Small intestine (tissue), 7 donors: ENCODE results near the gene TMOD1. TPM values are rescaled to one million over a fixed set of nuclear protein-coding genes. Genes with fewer than 3 reads are reported as not detected.
"Not testable (repeated sequence)": the region's sequence is repeated elsewhere in the genome, so short reads cannot be mapped to it uniquely, and the experiment has no call there.

Experiments used
- DNase-seq, 2 donors: peaks; one replicate each; pipeline versions ENCODE4 v3.0.0 to v3.0.0-alpha.2; 2013
- FAIRE-seq: peaks from 2 replicates; lab custom pipeline; 2012; peaks lifted over from hg19 to GRCh38; lab: Jason Lieb, UNC
- H3K27ac ChIP-seq, 3 donors: one replicate each; pipeline ENCODE4 v1.5.1; 2013; ENCODE audit warnings: low read length in 2 of 3, mild to moderate bottlenecking in 2 of 3, control low read depth in 1 of 3, inconsistent platforms in 1 of 3, low read depth in 1 of 3, moderate library complexity in 1 of 3
- H3K27me3 ChIP-seq, 3 donors: one replicate each; pipeline ENCODE4 v1.6.1; 2013; ENCODE audit warnings: low read length in 3 of 3, inconsistent platforms in 1 of 3; ENCODE audit not compliant: control insufficient read depth in 3 of 3, insufficient read depth in 3 of 3
- H3K36me3 ChIP-seq, 3 donors: one replicate each; pipeline ENCODE4 v1.6.1; 2013; ENCODE audit warnings: low read length in 3 of 3, inconsistent platforms in 1 of 3, low read depth in 1 of 3, mild to moderate bottlenecking in 1 of 3, moderate library complexity in 1 of 3; ENCODE audit not compliant: control insufficient read depth in 3 of 3, insufficient read depth in 2 of 3
- H3K4me1 ChIP-seq, 3 donors: one replicate each; pipeline ENCODE4 v1.6.1; 2013; ENCODE audit warnings: low read length in 2 of 3, inconsistent platforms in 1 of 3, low read depth in 1 of 3, mild to moderate bottlenecking in 1 of 3, moderate library complexity in 1 of 3; ENCODE audit not compliant: control insufficient read depth in 3 of 3, insufficient read depth in 2 of 3
- H3K4me3 ChIP-seq, 3 donors: one replicate each; pipeline ENCODE4 v1.5.1; 2013; ENCODE audit warnings: low read length in 3 of 3, control low read depth in 1 of 3, inconsistent platforms in 1 of 3, low read depth in 1 of 3, mild to moderate bottlenecking in 1 of 3, moderate library complexity in 1 of 3
- H3K9me3 ChIP-seq, 2 donors: one replicate each; pipeline ENCODE4 v1.6.1; 2013; ENCODE audit warnings: low read depth in 1 of 2, low read length in 1 of 2; ENCODE audit not compliant: control insufficient read depth in 2 of 2, insufficient read depth in 1 of 2
- WGBS, 3 donors: extraction: QIAGEN DNeasy Blood & Tissue Kit; methylation state at CpG; one replicate each; pipeline ENCODE4 v1.1.7; 2013; 5-methylcytosine and 5-hydroxymethylcytosine counted together
- polyA plus RNA-seq, 4 donors: library from polyadenylated mRNA; stranded (reverse) in 3 of 4; unstranded in 1 of 4; fragments of 200-250 nt in 3 of 4; fragments of 120-200 nt in 1 of 4; gene quantifications; one replicate each; pipeline versions ENCODE4 v1.2.1 to v1.2.3, GENCODE V29; 2013
- donor health status: healthy with polysubstance abuse.
- donor health status: control.
- donor health status: control.
- donor health status: Bipolar disorder and iron deficiency.
- donor health status: healthy.

The TMOD1 gene
- polyA plus RNA-seq, 4 donors: 1.1 to 9.9 (median 1.6) TPM

- FAIRE-seq (no peak), DNase-seq (no peak)
- Histone ChIP-seq H3K9me3 (peaks cover 0 to 12% of the 10 kb centered on the region in 2 donors), H3K27ac (no peak overlapping the region), H3K4me3 (no peak overlapping the region), H3K27me3 (no peaks in the 10 kb centered on the region), H3K4me1 (no peaks in the 10 kb centered on the region), H3K36me3 (peaks cover 2 to 24% (median 17%) of the 10 kb centered on the region in 3 donors)
- 94 to 100% (median 95%) methylated on average over 1 of the region's 1 CpG for WGBS, 3 donors
Measured at GRCh38 chr9:97484134-97484533, 17.3 kb upstream of the TMOD1 start.

- Histone ChIP-seq H3K27me3 (no peaks in the 10 kb centered on the region), H3K9me3 (peaks cover 0 to 8% of the 10 kb centered on the region in 2 donors), H3K27ac (no peak overlapping the region), H3K4me1 (no peaks in the 10 kb centered on the region), H3K36me3 (peaks cover 2 to 21% (median 17%) of the 10 kb centered on the region in 3 donors), H3K4me3 (no peak overlapping the region)
- 84 to 88% (median 85%) methylated on average over 2 of the region's 2 CpGs for WGBS, 3 donors
- no peak for FAIRE-seq
- no peak for DNase-seq
Measured at GRCh38 chr9:97487107-97487506, 14.4 kb upstream of the TMOD1 start.

GRCh38 chr9:97487861-97488260 lies 13.6 kb upstream of the TMOD1 start:
- no peak for DNase-seq
- Histone ChIP-seq H3K4me3 (no peak overlapping the region), H3K36me3 (peaks cover 2 to 23% (median 15%) of the 10 kb centered on the region in 3 donors), H3K4me1 (no peaks in the 10 kb centered on the region), H3K9me3 (peaks cover 0 to 6% of the 10 kb centered on the region in 2 donors), H3K27me3 (no peaks in the 10 kb centered on the region), H3K27ac (no peak overlapping the region)
- no peak for FAIRE-seq
- 88 to 100% (median 96%) methylated on average over 1 of the region's 1 CpG for WGBS, 3 donors

- no peak overlapping the region for H3K4me3 ChIP-seq
- peaks cover 1 to 24% (median 9%) of the 10 kb centered on the region in 3 donors for H3K36me3 ChIP-seq
- no peaks in the 10 kb centered on the region for H3K4me1 ChIP-seq
- no peak for DNase-seq
- H3K9me3 ChIP-seq: peaks cover 0 to 3% of the 10 kb centered on the region in 2 donors
- WGBS, 3 donors: 96 to 100% (median 98%) methylated on average over 1 of the region's 1 CpG
- H3K27me3 ChIP-seq: no peaks in the 10 kb centered on the region
- no peak overlapping the region for H3K27ac ChIP-seq
- no peak for FAIRE-seq
Measured at GRCh38 chr9:97491216-97491999, 10.1 kb upstream of the TMOD1 start.

- H3K9me3 ChIP-seq, DNase-seq, H3K4me1 ChIP-seq, H3K27ac ChIP-seq, H3K4me3 ChIP-seq: not testable (repeated sequence)
- H3K36me3 ChIP-seq: peaks cover 0 to 14% (median 8%) of the 10 kb centered on the region in 3 donors
- WGBS, 3 donors: 97 to 98% (median 98%) methylated on average over 22 to 36 of the region's 36 CpGs
- peak; percentile 15 for FAIRE-seq
- H3K27me3 ChIP-seq: peaks cover 0 to 21% (median 9%) of the 10 kb centered on the region in 3 donors
Measured at GRCh38 chr9:97497558-97498375, 3.7 kb upstream of the TMOD1 start.

- FAIRE-seq, H3K4me3 ChIP-seq, H3K9me3 ChIP-seq, H3K27ac ChIP-seq, DNase-seq: not testable (repeated sequence)
- peaks cover 0 to 17% (median 0%) of the 10 kb centered on the region in 3 donors for H3K4me1 ChIP-seq
- H3K27me3 ChIP-seq: peaks cover 0 to 32% (median 10%) of the 10 kb centered on the region in 3 donors
- 77 to 83% (median 81%) methylated on average over 5 of the region's 5 CpGs for WGBS, 3 donors
- H3K36me3 ChIP-seq: peaks cover 0 to 11% (median 8%) of the 10 kb centered on the region in 3 donors
Measured at GRCh38 chr9:97498846-97499245, 2.6 kb upstream of the TMOD1 start.

- Histone ChIP-seq H3K36me3 (peaks cover 0 to 11% (median 8%) of the 10 kb centered on the region in 3 donors), H3K27ac (no peak overlapping the region), H3K4me3 (no peak overlapping the region), H3K9me3 (no peaks in the 10 kb centered on the region), H3K4me1 (peaks cover 0 to 18% (median 0%) of the 10 kb centered on the region in 3 donors), H3K27me3 (peaks cover 0 to 46% (median 10%) of the 10 kb centered on the region in 3 donors)
- WGBS, 3 donors: 29 to 54% (median 40%) methylated on average over 5 of the region's 5 CpGs
- peak in 1 of 2 donors; percentile 8 for DNase-seq
- FAIRE-seq: no peak
Measured at GRCh38 chr9:97500263-97500662, 1.2 kb upstream of the TMOD1 start.

GRCh38 chr9:97500765-97501176 lies 695 bp upstream of the TMOD1 start:
- H3K27ac ChIP-seq: no peak overlapping the region
- FAIRE-seq (no peak), DNase-seq (no peak)
- peak overlapping the region in 2 of 3 donors; percentile 19 to 65 for H3K4me3 ChIP-seq
- H3K36me3 ChIP-seq: peaks cover 0 to 8% (median 8%) of the 10 kb centered on the region in 3 donors
- H3K4me1 ChIP-seq: peaks cover 0 to 18% (median 0%) of the 10 kb centered on the region in 3 donors
- peaks cover 0 to 51% (median 10%) of the 10 kb centered on the region in 3 donors for H3K27me3 ChIP-seq
- H3K9me3 ChIP-seq: no peaks in the 10 kb centered on the region
- WGBS, 3 donors: 14 to 16% (median 14%) methylated on average over 6 of the region's 6 CpGs
